Fibroblast of mammary gland (primary cell): Measurements from ENCODE around the gene FHDC1.

Experiments used
- DNase-seq: peaks from one replicate; pipeline ENCODE4 v3.0.0-alpha.2; 2010; ENCODE audit warnings: low read depth
- H3K4me3 ChIP-seq: 2 replicates; pipeline ENCODE4 v1.5.1; 2011; ENCODE audit warnings: low read depth, mild to moderate bottlenecking, low read length, moderate library complexity; ENCODE audit not compliant: control insufficient read depth
- CTCF ChIP-seq: conservative IDR thresholded peaks from 2 replicates; pipeline ENCODE4 v1.5.1; 2011; ENCODE audit warnings: low read depth, low read length, inconsistent platforms; ENCODE audit not compliant: control insufficient read depth, insufficient read depth

Gene FHDC1

DNA sequence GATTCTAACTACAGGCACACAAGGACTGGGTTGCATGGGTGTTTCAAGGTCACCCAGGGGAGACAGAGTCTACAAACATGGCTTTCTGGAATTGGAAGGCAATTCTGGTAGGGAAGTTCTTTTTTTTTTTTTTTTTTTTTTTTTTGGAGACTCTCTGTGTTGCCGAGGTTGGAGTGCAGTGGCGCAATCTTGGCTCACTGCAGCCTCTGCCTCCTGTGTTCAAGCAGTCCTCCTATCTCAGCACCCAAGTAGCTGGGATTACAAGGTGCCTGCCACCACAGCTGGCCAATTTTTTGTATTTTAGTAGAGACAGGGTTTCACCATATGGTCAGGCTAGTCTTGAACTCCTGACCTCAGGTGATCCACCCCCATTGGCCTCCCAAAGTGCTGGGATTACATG is 16.3 kb upstream of the FHDC1 start:
- TF ChIP-seq CTCF = no peak
- H3K4me3 ChIP-seq = no peak overlapping the region
- DNase-seq = no peak

DNA sequence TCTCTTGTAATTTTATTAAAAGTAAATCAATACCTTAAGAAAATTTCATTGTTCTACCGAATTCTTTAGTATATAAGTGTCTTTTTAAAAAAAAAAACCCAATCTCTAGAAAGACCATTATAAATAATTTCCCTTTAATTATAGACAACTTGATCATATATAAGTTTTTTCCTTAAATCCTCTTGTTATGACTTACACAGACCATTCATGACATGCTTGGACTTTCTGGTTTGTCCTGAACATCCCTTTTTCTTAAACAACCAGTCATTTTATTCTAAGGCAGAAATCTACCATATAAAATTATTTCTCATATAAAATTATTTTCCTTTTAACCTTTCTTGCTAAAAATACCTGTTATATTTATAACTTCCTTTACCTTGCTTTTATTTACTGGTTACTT is 15.4 kb upstream of the FHDC1 start:
- H3K4me3 ChIP-seq = no peak overlapping the region
- TF ChIP-seq CTCF = no peak
- peak; percentile 59 for DNase-seq

GRCh38 chr4:152921284-152921683 is 14.8 kb upstream of the FHDC1 start:
- TF ChIP-seq CTCF = no peak
- no peak for DNase-seq
- H3K4me3 ChIP-seq = no peak overlapping the region

DNA sequence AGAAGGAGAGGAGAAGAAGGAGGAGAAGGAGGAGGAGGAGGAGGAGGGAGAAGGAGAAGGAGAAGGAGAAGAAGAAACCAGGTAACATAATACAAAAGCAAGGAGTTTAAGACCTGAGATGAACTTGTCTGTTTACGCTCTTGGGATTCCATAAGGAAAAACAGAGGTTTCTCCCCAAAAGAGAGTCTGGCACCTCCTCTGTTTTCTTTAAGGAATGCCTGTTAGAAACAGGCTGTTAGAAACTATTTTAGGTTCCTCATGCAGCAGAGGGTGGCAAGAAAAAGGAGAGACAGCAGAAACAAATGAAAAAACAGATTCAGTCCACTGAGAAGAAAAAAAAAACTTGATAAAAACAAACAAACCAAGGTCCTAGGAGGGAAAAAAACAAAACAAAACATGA is 10.3 kb upstream of the FHDC1 start:
- DNase-seq = no peak
- no peak for TF ChIP-seq CTCF

GRCh38 chr4:152926959-152927358 is 9.2 kb upstream of the FHDC1 start:
- no peak overlapping the region for H3K4me3 ChIP-seq
- no peak for DNase-seq
- TF ChIP-seq CTCF = no peak

More for the DNA sequence above, 10.3 kb upstream of the FHDC1 start:
- H3K4me3 ChIP-seq = no peak overlapping the region

GRCh38 chr4:152927737-152928136 is 8.4 kb upstream of the FHDC1 start:
- no peak for TF ChIP-seq CTCF
- no peak for DNase-seq
- no peak overlapping the region for H3K4me3 ChIP-seq

DNA sequence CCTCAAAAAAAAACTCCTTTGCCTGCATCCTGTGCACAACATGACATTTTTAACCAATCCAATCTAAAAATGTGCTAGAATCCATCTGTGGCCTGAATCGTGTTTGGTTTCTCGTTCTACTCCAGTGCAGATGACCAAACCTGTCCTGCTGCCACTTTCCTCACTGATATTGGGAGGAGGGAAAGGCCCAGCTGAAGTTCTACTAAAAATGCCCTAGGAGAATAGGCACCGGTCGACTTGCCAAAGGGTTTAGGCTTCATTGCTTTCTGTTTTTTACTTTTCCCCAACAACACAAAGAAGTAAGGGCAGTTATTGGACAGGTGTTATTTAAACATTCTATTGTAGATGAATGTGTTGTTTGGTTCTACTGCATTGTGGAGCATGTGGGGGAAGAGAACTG is 7.8 kb upstream of the FHDC1 start:
- no peak for TF ChIP-seq CTCF
- DNase-seq = no peak
- H3K4me3 ChIP-seq = no peak overlapping the region
